NCI-H2196 treated with DMSO at 0.1 percent for 48 hours (cell line): ENCODE results near the gene SSBP1.
"Not testable (repeated sequence)": the region's sequence is repeated elsewhere in the genome, so short reads cannot be mapped to it uniquely, and the experiment has no call there.

ENCODE experiments used
- DNase-seq: peaks from one replicate; lab custom pipeline; 2025; ENCODE audit not compliant: unreplicated experiment; lab: John Stamatoyannopoulos, UW

SSBP1 gene, protein sequence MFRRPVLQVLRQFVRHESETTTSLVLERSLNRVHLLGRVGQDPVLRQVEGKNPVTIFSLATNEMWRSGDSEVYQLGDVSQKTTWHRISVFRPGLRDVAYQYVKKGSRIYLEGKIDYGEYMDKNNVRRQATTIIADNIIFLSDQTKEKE

DNA sequence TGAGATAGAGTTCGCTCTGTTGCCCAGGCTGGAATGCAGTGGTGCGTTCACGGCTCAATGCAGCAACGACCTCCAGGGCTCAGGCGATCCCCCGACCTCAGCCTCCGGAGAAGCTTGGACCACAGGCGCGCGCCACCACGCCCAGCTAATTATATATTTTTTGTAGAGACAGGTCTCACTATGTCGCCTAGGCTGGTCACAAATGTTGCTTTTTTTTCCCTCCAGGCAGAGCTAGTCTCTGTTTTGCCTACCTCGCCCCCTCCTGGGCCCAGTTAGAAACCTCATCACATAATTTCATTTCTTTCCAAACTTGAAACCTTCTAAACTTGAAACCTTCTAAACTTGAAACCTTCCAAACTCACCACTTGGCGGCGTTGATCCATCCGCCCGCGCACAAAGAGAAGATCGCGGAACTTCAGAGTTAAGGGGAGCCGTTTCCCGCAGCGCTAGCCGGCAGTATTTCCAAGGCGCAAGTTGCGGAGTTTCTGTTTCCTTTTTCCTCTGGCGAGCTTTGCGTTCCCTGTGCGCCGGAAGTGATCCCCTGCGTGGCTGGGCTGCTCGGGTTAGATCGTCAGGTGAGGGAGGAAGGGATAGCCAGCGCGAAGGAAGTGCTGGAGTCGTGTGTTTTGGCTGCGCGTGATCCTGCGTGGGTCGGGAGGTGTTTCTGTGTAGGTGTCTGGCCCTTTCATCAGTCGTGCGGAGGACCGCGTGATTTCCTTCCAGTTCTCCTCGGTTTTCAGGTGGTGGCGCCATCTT is at the start of gene SSBP1:
SSBP1 (plus strand) TSS at position 523 of the 756 bp plus-strand sequence. CDS start 809 bp downstream, outside the sequence.
- DNase-seq = peak; percentile 95

DNA sequence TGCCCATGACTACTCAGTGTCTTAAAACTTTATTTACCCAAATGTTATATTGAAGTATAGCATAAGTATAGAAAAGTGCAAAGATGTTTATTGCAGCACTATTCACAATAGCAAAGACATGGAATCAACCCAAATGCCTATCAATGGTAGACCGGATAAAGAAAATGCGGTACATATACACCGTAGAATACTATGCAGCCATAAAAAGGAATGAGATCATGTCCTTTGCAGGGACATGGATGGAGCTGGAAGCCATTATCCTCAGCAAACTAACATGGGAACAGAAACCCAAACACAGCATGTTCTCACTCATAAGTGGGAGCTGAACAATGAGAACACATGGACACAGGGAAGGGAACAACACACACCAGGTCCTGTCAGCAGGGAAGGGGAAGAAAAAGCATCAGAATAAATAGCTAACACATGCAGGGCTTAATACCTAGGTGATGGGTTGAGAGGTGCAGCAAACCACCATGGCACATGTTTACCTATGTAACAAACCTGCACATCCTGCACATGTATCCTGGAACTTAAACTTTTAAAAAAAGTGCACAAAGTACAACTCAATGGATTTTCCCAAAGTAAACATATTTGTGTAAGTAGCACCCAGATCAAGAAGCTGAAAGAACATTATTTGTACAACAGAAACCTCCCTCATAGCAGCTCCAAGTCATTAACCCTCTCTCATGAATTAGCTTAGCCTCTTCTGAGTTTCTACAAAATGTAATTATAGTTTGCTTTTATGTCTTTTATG is 48.9 kb upstream of the SSBP1 start:
- DNase-seq = not testable (repeated sequence)

DNA sequence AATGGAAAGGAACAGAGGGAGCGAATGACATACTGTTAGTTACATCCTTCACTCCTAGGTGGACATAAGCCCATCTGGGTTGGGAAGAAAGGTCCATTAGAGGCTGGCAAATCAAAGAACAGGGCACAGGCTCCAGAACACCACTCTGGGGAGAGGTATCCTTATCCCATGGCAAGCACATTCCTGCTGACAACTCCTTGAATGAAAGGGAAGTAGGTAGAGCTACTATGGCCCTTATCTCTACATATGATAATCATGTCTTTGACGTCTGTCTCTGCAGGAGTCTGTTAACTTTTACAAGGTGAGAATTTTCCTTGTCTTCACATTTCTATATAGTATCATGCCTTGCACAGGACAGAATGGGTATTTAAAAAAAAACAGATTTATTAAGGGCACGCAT is 46.6 kb upstream of the SSBP1 start:
- no peak for DNase-seq

DNA sequence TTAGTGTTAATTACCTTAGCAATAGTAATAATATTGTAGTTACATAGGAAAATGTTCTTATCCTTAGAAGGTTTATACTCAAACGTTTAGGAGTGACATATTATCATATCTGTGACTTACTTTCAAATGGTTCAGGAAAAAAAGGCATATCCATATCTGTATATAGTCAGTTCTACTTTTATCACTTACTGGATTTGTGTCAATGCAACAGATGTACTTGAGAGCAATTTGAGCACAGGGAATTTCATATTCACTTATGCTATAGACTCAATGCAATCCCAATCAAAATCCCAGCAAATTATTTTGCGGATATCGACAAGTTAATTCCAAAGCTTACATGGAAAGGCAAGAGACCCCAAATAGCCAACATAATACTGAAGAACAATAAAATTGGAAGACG is 46.2 kb upstream of the SSBP1 start:
- no peak for DNase-seq

DNA sequence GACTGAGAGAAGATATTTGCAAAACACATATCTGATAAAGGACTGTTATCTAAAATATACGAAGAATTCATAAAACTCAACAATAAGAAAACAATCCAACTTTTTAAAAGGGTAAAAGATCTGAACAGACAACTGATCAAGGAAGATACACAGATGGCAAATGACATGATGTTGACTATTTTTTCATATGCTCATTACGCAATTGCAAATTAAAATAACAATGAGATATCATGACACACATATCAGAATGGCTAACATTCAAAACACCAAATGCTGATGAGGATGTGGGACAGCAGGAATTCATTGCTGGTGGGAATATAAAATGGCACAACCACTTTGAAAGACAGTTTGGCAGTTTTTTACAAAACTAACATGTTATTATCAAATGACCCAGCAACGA is 45.1 kb upstream of the SSBP1 start:
- DNase-seq = no peak

DNA sequence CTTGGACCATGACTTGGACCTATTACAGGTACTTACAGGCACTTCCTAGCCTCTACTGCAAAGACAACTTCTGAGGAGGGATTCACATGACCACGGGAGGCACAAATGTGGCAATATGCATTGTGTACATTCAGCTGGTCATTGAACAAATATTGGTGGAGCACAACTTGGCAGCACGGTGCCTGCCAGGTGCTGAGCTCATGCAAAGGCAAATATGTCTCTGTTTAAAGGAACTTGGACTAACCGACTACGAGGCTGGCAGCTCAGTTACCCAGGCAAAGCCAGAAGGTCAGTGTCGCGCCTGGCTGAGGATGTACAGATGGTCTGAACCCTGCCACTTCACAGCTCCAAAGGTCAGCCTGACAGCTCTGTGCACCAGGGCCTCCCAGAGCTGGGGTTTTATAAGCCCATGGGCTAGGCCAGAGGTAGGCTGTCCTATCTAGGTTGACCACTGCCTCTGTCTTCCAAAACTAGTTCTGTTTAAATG is 42.3 kb upstream of the SSBP1 start:
- peak; percentile 31 for DNase-seq

DNA sequence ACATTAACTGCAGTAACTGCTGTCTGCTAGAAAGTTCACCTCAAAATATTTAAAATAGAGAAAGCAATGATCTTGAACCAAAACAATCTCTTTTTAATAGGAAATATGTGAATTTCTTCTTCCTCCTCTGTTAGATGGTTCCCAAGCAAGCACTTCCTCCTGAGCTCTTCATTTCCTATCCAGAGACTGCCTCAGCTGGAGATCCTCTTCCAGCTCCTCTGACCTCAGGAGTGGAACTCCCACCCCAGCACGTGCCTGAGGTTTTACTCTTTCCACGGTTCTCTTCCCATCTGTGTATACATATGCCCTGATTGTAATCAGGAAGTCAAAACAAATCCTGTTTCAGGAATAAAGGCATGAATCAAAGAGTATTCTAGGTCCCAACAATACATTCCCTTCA is 41.8 kb upstream of the SSBP1 start:
- no peak for DNase-seq

DNA sequence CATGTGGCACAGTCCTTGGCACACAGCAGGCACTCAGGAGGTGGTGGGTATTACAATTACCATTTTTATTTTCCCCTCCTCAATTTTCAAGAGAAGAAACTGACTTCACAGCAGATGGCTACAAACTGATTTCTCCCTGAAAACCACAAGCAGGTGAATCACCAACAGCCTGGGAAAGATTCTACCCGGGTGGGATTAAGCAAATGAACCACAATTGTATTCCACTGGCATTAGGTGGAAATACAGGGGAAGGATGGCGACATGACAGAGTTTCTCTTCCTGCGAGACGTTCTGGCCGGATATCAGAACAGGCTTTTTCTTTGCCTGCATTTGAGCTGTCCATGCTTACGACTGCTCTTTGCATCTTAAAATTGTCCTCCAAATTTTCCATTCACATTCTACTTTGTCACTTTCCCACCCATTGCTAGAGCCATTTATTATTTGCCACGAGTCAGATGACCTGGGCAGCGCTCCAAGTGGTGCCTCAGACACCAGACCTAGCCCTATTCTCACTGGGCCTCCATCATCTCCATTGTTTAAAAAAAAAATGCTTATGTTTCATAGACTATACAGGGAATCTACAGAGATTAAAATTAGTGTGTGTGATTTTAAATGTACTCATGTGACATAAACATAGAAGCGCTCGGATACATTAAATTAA is 40.8 kb upstream of the SSBP1 start:
- no peak for DNase-seq

DNA sequence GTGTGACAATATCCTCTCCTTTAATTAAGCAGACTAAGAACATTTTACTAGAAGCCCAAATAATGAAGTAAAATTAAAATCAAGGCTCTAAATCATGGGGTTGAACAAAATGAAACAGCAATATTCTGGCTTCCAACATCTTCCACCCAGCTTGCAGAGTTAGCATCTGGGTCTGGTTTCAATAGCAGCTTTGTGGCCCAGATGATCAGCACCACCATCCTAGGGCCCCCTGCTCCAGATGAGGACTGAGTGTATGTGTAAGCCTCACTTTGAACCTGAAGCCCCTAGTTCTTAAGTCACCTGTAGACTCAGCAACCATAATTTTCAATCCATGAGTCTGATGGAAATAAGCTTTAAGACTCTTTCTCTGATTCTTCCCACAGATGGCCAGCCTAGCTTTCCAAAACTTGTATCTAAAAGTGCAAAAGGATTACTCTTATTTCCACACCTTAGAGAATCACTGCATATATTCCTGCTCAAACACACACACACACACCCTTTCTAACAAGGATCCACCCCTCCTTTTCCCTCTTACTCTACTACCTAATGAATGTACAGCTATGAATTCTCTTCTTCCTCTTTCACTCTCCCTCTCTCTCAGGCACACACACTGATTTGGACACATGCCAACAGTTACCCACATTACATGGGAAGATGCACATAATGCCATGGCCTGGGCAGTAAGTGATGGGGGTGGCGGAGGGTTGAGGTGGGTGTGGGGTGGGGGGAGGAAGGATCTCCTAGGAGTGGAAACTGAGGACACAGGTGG is 39.7 kb upstream of the SSBP1 start:
- no peak for DNase-seq

DNA sequence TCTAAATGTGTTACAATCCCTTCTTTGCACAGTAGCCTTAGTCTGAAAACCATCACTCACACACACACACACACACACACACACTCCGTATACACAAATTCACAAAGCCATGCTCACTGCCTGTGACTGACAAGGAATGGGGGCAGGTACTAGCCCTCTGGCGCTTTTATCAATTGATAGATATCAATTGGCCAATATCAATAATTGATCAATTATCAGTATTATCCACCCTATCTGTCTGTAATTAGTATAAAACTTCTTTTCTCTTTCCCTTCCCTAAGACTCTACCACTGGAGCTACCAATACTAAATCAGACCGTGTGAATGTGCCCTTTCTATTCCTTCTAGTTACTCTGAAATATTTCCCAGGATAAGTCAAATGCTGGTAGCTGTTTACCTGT is 38.3 kb upstream of the SSBP1 start:
- no peak for DNase-seq

DNA sequence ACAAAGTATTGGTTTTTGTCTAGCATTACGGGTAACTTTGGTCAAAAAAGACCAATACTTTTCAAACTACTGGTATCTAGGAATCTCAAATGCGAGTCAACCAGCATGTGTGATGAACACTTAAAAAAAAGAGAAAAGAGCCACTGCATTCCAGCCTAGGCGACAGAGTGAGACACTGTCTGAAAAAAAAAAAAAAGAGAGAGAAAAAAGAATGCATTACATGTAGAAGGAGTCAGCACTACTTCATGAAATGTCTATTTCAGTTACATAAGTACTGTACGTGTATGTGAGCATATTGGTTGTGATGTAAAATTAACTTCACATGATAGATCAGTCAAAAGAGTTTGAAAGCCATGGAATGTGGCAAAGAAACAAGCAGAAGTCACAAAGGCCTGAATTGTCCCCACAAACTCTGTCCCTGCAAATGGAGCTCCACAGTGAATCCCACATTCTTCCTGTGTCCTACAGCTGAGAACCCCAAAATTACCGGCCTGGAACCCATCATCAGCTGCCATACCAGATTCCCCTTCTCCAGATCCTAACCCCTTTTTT is 37.8 kb upstream of the SSBP1 start:
- no peak for DNase-seq

DNA sequence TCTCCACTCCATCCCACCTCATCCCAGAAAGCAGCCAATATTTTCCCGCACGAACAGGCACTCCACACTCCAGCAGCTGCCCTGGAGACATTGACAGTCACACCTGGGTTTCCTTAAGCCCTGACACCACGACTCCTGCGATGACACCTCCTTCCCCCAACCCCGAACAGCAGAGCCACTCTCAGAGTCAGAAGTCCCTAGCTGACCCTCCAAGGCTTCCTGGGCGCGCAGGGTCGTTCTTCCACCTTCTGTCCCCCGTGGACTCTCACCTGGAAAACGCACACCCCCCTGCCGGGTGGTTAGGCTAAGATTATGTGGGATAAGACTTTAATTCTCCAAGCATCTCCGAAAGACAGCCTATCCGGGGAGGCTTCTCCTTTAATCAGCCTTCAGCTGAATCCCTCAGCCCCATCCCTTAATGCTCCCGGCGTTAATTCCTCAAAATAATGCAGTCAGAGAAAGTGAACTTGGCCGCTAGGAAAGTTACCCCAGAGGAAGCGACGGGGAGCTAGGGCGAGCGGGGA is 37.2 kb upstream of the SSBP1 start:
- DNase-seq = no peak

DNA sequence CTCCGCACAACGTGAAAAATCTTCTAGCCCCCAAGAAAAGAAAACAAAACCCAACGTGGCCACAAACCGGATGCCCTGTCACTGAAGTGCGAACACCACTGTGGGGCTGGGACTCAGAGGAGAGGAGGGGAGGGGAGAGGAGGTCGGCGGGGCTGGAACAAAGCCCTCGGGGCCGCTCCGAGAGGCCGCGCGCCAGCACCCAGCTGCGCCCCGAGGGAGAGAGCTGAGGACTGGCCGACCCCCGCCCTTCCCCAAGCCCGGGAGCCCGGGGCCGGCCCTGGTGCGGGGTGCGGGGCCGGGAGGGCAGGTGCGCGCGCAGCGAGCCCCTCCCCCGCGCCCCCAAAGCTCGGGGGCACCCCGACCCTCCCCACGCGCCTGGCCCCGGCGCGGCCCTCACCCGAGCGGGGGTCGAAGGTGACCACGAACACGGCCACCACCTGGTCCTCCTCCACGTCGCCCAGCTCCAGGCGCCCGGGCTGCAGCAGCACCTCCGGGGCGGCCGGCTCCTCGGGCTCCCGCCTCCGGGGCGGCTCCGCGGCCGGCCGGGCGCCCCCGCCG is 36.6 kb upstream of the SSBP1 start:
- DNase-seq = no peak

DNA sequence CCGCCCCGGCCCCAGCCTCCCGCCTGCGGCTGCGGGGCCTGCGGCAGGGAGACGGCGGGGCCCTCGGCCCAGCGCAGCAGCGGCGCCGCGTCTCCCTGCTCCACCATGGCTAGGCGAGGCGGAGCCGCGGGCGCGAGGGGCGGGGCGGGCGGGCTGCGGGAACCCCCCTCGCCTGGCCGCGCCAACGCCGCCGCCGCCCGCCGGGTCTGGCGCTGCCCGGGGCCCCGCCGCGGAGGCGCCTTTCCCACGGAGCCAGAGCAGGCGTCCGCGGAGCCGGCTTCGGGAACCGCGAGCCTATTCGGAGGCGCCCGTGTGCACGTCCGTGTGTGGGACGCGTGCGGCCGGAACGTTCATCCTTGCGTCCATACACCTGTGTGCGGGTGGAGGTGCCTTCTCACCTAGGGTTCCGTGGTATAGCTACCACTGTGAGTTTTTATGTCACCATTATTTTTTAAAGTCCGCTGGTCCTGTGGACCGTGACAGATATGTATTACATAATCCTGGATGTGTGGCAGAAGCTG is 36.1 kb upstream of the SSBP1 start, which contains the start of gene DENND11:
DENND11 (minus strand) TSS at position 120 of the 521 bp plus-strand sequence; CDS start at position 107, 13 bp downstream.
- DNase-seq = no peak

DNA sequence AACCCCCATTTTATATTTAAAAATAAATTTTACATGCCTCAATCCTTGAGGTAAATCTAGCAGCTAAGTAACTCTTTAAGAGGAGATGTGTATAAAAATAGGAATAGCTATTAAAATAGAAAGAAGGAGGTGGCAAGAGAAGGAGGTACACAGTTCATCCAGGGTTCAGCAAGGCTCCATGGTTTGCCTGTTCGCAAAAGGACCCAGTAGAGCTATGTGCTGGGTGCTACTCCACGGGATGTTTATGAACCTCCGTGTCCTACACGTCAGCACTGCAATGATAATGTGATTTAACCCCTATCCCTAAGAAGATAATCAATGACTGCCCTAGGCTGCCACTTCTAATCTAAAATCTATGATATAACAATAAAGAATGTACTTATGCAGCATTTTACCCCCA is 35.3 kb upstream of the SSBP1 start:
- DNase-seq = no peak

DNA sequence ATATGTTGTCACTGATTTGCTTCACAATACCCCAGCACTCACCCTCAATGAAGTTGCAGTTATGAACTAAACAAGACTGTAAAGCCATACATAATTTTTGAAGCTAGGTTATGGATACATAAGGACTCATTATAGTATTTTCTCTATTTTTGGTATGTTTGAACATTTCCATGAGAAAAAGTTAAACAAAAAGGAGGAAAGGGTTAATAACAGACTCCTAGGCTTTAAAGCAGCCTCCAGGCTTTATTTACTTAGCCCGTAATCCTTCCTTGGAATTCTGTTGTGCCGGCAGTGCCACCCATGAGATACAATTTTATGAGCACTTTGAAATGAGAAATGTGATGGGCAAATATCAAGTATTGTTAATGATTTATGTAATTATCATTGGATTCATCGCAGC is 34.0 kb upstream of the SSBP1 start:
- DNase-seq = no peak

DNA sequence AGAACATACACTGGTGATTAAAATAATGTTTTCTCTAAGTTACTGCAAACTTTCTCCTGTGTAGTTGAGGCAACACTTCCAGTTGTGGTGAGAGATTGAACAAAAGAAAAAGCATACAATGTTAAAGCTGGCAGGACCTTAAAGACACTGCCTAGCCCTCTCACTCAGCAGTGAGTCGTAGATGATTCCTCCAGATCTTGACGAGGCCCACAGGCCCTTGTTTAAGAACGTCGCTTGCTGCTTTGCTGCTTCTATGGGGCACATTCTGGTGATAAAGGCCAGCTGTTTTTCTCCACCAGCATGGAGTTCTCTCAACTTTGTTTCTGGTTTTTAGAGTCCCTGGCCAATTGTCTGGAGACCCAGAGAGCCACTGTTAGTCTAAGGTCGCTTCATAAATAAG is 33.4 kb upstream of the SSBP1 start:
- DNase-seq = no peak

DNA sequence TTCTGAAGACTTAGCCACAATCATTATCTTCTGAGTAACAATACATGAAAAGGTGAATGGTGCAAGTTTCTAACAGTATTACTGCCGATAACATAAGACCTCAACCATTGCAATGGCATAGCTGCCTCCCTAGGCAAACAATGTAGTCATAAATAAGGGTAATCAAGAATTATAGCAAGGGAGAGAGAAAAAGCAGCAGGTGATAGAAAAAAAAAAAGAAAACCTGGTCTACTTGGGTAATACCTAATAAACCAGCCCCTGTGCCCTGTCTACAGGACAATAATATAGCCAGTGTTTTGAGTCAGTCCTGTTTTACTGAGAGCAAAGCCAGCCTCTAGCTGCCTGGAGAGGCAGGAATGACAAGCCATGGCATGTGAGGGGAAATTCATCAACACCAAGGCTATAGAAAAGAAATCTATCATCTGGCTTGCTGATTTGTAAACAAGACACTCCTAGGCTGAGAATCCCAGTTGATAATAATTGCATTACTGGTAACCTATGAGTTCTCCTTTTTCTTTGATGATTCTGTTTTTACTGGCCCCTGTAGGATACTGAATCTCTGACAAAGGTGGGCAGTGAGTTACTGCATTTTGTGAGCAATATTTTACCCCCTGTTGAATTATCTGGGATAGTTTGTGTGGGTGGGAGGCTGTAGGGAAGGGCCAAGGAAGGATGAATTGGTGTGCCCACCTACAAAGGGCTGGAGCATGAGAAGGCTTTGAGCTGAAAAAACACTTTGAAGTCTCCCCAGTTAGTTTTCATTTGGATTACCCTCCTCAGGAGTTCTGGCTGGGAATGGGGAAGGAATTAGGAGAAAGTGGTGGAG is 31.7 kb upstream of the SSBP1 start:
- DNase-seq = no peak

DNA sequence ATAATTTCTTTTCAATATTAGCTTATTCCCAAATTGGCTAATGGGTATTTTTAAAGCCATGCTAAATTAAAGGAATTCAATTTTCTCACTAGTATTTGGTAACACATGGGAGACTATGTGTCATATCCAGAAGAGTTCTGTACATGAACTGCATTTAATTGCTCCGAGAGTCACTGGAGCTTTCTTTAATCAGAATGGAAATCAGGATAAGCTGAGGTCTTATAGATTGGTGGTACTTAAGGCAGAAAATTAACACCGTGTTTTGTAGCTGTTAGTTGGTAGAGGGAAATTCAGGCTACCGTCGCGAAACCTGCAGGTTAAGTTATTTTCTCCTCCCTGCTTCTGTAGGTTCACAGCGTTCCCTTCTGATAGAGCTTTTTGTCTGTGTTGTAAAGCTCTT is 29.8 kb upstream of the SSBP1 start, which contains the start of gene WEE2:
WEE2 (plus strand) TSS at position 3 of the 400 bp plus-strand sequence. CDS start 406 bp downstream, outside the sequence.
- DNase-seq = no peak
